GM19397 (cell line): ENCODE measurements around the gene MAGI1.
"Not testable (repeated sequence)": the region's sequence is repeated elsewhere in the genome, so short reads cannot be mapped to it uniquely, and the experiment has no call there.

Experiments
- ATAC-seq: cut with Tn5 transposase; IDR thresholded peaks from one replicate; pipeline ENCODE4 v1.9.1; 2021; ENCODE audit warnings: mild to moderate bottlenecking, moderate library complexity; ENCODE audit not compliant: unreplicated experiment

Gene MAGI1

GRCh38 chr3:65577843-65578430 lies 460.8 kb downstream of the MAGI1 start:
- no peak for ATAC-seq

- no peak for ATAC-seq
These were observed 461.8 kb downstream of the MAGI1 start for GRCh38 chr3:65576966-65577365.

GRCh38 chr3:65576228-65576627 lies 462.5 kb downstream of the MAGI1 start:
- ATAC-seq = no peak

GRCh38 chr3:65575376-65575840 lies 463.3 kb downstream of the MAGI1 start:
- no peak for ATAC-seq

GRCh38 chr3:65573548-65574116 lies 465.1 kb downstream of the MAGI1 start:
- ATAC-seq = no peak

GRCh38 chr3:65572175-65572777 lies 466.4 kb downstream of the MAGI1 start:
- ATAC-seq = no peak

GRCh38 chr3:65569845-65570405 lies 468.8 kb downstream of the MAGI1 start:
- no peak for ATAC-seq

- ATAC-seq = no peak
These were observed 469.6 kb downstream of the MAGI1 start for GRCh38 chr3:65569129-65569528.

- ATAC-seq = no peak
These were observed 470.2 kb downstream of the MAGI1 start for GRCh38 chr3:65568497-65568896.

- ATAC-seq = not testable (repeated sequence)
These were observed 473.0 kb downstream of the MAGI1 start for GRCh38 chr3:65565744-65566143.

GRCh38 chr3:65564483-65564882 lies 474.2 kb downstream of the MAGI1 start:
- ATAC-seq = no peak

- ATAC-seq = no peak
These were observed 474.9 kb downstream of the MAGI1 start for GRCh38 chr3:65563861-65564260.

GRCh38 chr3:65562447-65562846 lies 476.3 kb downstream of the MAGI1 start:
- no peak for ATAC-seq

- ATAC-seq = no peak
These were observed 477.1 kb downstream of the MAGI1 start for GRCh38 chr3:65561617-65562016.

- no peak for ATAC-seq
These were observed 477.8 kb downstream of the MAGI1 start for GRCh38 chr3:65560901-65561300.

- ATAC-seq = no peak
These were observed 478.6 kb downstream of the MAGI1 start for GRCh38 chr3:65560133-65560532.

- ATAC-seq = no peak
These were observed 479.1 kb downstream of the MAGI1 start for GRCh38 chr3:65559643-65560042.

GRCh38 chr3:65558826-65559225 lies 479.9 kb downstream of the MAGI1 start:
- ATAC-seq = no peak

GRCh38 chr3:65557899-65558564 lies 480.7 kb downstream of the MAGI1 start:
- no peak for ATAC-seq

- no peak for ATAC-seq
These were observed 481.7 kb downstream of the MAGI1 start for GRCh38 chr3:65556934-65557577.

GRCh38 chr3:65552434-65552833 lies 486.3 kb downstream of the MAGI1 start:
- no peak for ATAC-seq
